HL-60 (cell line): Measurements from ENCODE around the gene PCDHB1.

Source experiments
- DNase-seq, 2 experiments: peaks; one replicate each; pipeline ENCODE4 v3.0.0-alpha.2; 2010 to 2020; ENCODE audit warnings: low read depth in 1 of 2, low spot score in 1 of 2
- H3K27ac ChIP-seq: fragments of 250-450 bp; sonication (Bioruptor Pico); replicated peaks from 2 replicates; pipeline ENCODE4 v1.5.1; 2020; ENCODE audit warnings: mild to moderate bottlenecking, moderate library complexity
- H3K27me3 ChIP-seq: fragments of 250-450 bp; sonication (Bioruptor Pico); 2 replicates; pipeline ENCODE4 v1.5.1; 2021; ENCODE audit warnings: mild to moderate bottlenecking, moderate library complexity; ENCODE audit not compliant: insufficient read depth, poor library complexity, severe bottlenecking
- H3K4me3 ChIP-seq: replicated peaks from 2 replicates; pipeline ENCODE4 v1.5.1; 2011; ENCODE audit warnings: mild to moderate bottlenecking, control low read depth, low read length; ENCODE audit not compliant: insufficient read depth
- GABPA ChIP-seq: IDR thresholded peaks from 2 replicates; pipeline ENCODE4 v1.6.1; 2012; ENCODE audit warnings: low read depth
- POLR2AphosphoS5 ChIP-seq: IDR thresholded peaks from 2 replicates; pipeline ENCODE4 v1.6.1; 2012; ENCODE audit warnings: low read depth
- SPI1 ChIP-seq: IDR thresholded peaks from 2 replicates; pipeline ENCODE4 v1.6.1; 2012; ENCODE audit warnings: low read depth, mild to moderate bottlenecking, borderline replicate concordance
- TF ChIP-seq, protein P1 (sequence below): IDR thresholded peaks from one replicate; pipeline ENCODE4 v1.5.1; 2011; ENCODE audit warnings: low read length, control low read depth, inconsistent platforms; ENCODE audit not compliant: insufficient read depth
- TF ChIP-seq, protein P2 (sequence below): IDR thresholded peaks from 2 replicates; pipeline ENCODE4 v1.6.1; 2012; ENCODE audit warnings: low read depth; ENCODE audit not compliant: insufficient replicate concordance

PCDHB1 gene

DNA sequence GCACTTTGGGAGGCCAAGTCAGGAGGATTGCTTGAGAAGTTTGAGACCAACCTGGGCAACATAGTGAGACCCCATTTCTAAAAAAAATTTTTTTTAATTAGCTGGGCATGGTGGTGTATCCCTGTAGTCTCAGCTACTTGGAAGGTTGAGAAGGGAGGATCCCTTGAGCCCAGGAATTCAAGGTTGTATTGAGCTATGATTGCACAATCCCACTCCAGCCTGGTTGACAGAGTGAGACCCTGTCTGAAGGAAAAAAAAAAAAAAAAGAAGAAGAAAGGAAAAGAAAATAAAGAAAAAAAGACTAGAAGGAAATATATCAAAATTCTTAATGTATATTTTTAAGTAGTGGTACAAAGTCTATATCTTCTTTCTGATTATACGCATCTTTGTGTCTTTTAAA lies 28.8 kb upstream of the PCDHB1 start:
- no peak for DNase-seq

DNA sequence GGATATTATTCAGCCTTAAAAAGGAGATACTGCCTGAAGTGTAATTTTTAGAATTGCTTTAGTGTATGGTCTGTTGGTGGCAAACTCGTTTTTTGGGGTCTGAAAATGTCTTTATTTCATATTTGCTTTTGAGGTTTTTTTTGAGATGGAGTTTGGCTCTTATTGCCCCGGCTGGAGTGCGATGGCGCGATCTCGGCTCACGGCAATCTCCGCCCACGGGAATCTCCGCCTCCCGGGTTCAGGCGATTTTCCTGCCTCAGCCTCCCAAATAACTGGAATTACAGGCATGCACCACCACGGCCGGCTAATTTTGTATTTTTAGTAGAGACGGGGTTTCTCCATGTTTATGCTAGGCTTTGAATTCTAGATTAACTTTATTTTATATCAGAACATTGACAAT lies 20.2 kb upstream of the PCDHB1 start:
- Histone ChIP-seq H3K27ac (no peak overlapping the region), H3K27me3 (no peaks in the 10 kb centered on the region), H3K4me3 (no peak overlapping the region)
- DNase-seq = no peak
- TF ChIP-seq, protein P1, sequence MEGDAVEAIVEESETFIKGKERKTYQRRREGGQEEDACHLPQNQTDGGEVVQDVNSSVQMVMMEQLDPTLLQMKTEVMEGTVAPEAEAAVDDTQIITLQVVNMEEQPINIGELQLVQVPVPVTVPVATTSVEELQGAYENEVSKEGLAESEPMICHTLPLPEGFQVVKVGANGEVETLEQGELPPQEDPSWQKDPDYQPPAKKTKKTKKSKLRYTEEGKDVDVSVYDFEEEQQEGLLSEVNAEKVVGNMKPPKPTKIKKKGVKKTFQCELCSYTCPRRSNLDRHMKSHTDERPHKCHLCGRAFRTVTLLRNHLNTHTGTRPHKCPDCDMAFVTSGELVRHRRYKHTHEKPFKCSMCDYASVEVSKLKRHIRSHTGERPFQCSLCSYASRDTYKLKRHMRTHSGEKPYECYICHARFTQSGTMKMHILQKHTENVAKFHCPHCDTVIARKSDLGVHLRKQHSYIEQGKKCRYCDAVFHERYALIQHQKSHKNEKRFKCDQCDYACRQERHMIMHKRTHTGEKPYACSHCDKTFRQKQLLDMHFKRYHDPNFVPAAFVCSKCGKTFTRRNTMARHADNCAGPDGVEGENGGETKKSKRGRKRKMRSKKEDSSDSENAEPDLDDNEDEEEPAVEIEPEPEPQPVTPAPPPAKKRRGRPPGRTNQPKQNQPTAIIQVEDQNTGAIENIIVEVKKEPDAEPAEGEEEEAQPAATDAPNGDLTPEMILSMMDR = no peak
- TF ChIP-seq, protein P2, sequence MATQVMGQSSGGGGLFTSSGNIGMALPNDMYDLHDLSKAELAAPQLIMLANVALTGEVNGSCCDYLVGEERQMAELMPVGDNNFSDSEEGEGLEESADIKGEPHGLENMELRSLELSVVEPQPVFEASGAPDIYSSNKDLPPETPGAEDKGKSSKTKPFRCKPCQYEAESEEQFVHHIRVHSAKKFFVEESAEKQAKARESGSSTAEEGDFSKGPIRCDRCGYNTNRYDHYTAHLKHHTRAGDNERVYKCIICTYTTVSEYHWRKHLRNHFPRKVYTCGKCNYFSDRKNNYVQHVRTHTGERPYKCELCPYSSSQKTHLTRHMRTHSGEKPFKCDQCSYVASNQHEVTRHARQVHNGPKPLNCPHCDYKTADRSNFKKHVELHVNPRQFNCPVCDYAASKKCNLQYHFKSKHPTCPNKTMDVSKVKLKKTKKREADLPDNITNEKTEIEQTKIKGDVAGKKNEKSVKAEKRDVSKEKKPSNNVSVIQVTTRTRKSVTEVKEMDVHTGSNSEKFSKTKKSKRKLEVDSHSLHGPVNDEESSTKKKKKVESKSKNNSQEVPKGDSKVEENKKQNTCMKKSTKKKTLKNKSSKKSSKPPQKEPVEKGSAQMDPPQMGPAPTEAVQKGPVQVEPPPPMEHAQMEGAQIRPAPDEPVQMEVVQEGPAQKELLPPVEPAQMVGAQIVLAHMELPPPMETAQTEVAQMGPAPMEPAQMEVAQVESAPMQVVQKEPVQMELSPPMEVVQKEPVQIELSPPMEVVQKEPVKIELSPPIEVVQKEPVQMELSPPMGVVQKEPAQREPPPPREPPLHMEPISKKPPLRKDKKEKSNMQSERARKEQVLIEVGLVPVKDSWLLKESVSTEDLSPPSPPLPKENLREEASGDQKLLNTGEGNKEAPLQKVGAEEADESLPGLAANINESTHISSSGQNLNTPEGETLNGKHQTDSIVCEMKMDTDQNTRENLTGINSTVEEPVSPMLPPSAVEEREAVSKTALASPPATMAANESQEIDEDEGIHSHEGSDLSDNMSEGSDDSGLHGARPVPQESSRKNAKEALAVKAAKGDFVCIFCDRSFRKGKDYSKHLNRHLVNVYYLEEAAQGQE = no peak
- TF ChIP-seq POLR2AphosphoS5 = no peak
- no peak for TF ChIP-seq SPI1

More for the DNA sequence above, 28.8 kb upstream of the PCDHB1 start:
- H3K27me3 ChIP-seq = no peaks in the 10 kb centered on the region
- H3K27ac ChIP-seq = no peak overlapping the region
- H3K4me3 ChIP-seq = no peak overlapping the region
- TF ChIP-seq, protein P2 = no peak
- TF ChIP-seq POLR2AphosphoS5 (no peak), SPI1 (no peak), GABPA (no peak)
- TF ChIP-seq, protein P1 = no peak

DNA sequence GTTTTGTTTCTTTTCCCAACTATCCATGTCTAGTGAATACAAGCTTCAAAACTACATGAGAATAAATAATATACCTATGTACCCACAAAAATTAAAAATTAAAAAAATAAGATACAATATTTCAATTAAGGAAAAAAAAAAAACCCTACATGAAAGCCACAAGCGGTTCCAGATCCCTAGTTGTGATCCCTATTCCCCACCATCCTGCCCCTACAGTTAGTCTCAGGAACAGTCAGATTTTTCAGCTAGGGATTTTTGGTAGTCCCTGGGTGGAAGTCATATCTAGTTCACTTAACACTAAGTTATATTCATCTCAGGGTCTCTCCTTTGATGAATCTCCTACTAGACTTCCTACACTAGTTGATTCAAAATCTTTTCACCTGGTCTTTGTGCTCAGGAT lies 18.5 kb upstream of the PCDHB1 start:
- Histone ChIP-seq H3K27me3 (no peaks in the 10 kb centered on the region), H3K4me3 (no peak overlapping the region), H3K27ac (no peak overlapping the region)
- TF ChIP-seq, protein P2 = no peak
- TF ChIP-seq, protein P1 = no peak
- no peak for TF ChIP-seq SPI1
- DNase-seq = no peak
